COLO668 (cell line): ENCODE results near the gene NKD1.

Source experiments
- DNase-seq: peaks from one replicate; lab custom pipeline; 2025; ENCODE audit not compliant: unreplicated experiment; lab: John Stamatoyannopoulos, UW

Gene NKD1

GRCh38 chr16:50668368-50669008, 120.3 kb downstream of the NKD1 start:
- no peak for DNase-seq

GRCh38 chr16:50669741-50670140, 121.5 kb downstream of the NKD1 start:
- DNase-seq: no peak

- no peak for DNase-seq
Observed at GRCh38 chr16:50670476-50670875, 122.3 kb downstream of the NKD1 start.

GRCh38 chr16:50671644-50672260, 123.6 kb downstream of the NKD1 start:
- DNase-seq: peak; percentile 15

GRCh38 chr16:50673496-50674275, 125.5 kb downstream of the NKD1 start:
- no peak for DNase-seq

GRCh38 chr16:50674831-50675230, 126.6 kb downstream of the NKD1 start:
- DNase-seq: no peak

- no peak for DNase-seq
Observed at GRCh38 chr16:50675686-50676610, 127.8 kb downstream of the NKD1 start.

GRCh38 chr16:50676684-50677225, 128.6 kb downstream of the NKD1 start:
- DNase-seq: no peak

GRCh38 chr16:50677351-50677750, 129.2 kb downstream of the NKD1 start:
- no peak for DNase-seq

- no peak for DNase-seq
Observed at GRCh38 chr16:50678531-50678930, 130.3 kb downstream of the NKD1 start.

- no peak for DNase-seq
Observed at GRCh38 chr16:50679266-50679665, 131.1 kb downstream of the NKD1 start.

GRCh38 chr16:50679676-50680555, 131.7 kb downstream of the NKD1 start:
- no peak for DNase-seq

GRCh38 chr16:50680556-50680893, 132.3 kb downstream of the NKD1 start:
- no peak for DNase-seq

- no peak for DNase-seq
Observed at GRCh38 chr16:50681021-50681885, 133.1 kb downstream of the NKD1 start, which contains the start of gene SNX20. SNX20 (minus strand) TSS chr16:50681312; CDS start chr16:50677526, 3,786 bp downstream.

GRCh38 chr16:50683689-50684374, 135.6 kb downstream of the NKD1 start:
- no peak for DNase-seq

- DNase-seq: no peak
Observed at GRCh38 chr16:50684823-50685461, 136.7 kb downstream of the NKD1 start.

GRCh38 chr16:50685462-50686063, 137.4 kb downstream of the NKD1 start:
- no peak for DNase-seq
